Jurkat, Clone E6-1 (cell line): Measurements from ENCODE around the gene ATP5ME.
A peak's percentile ranks its signal among the peaks of the same experiment; 100 is the strongest.
"Not testable (repeated sequence)": the region's sequence is repeated elsewhere in the genome, so short reads cannot be mapped to it uniquely, and the experiment has no call there.

Experiments
- DNase-seq: peaks from one replicate; pipeline ENCODE4 v3.0.0-alpha.2; 2011; ENCODE audit warnings: low read depth, low spot score
- H3K4me3 ChIP-seq: 2 replicates; pipeline ENCODE4 v1.5.1; 2011; ENCODE audit warnings: mild to moderate bottlenecking, low read length, control low read depth, moderate library complexity

ATP5ME gene

GRCh38 chr4:675980-676870 lies 2.1 kb upstream of the ATP5ME start:
- no peak for DNase-seq
- peak overlapping the region; percentile 77; the same call in 1 of the 2 replicates for H3K4me3 ChIP-seq

- peak overlapping the region; percentile 77 for H3K4me3 ChIP-seq
- DNase-seq = no peak
These were observed 1.2 kb upstream of the ATP5ME start for GRCh38 chr4:675036-675882.

- peak overlapping the region; percentile 83 for H3K4me3 ChIP-seq
These were observed 556 bp downstream of the ATP5ME start for GRCh38 chr4:673349-674091.

GRCh38 chr4:671769-672168 lies 2.3 kb downstream of the ATP5ME start:
- H3K4me3 ChIP-seq = no peak overlapping the region
- no peak for DNase-seq

More at GRCh38 chr4:673349-674091, 556 bp downstream of the ATP5ME start:
- no peak for DNase-seq

GRCh38 chr4:669806-670559 lies 4.1 kb downstream of the ATP5ME start:
- not testable (repeated sequence) for H3K4me3 ChIP-seq, DNase-seq

- not testable (repeated sequence) for H3K4me3 ChIP-seq, DNase-seq
These were observed 5.9 kb downstream of the ATP5ME start for GRCh38 chr4:668219-668618.

- no peak overlapping the region for H3K4me3 ChIP-seq
- no peak for DNase-seq
These were observed 6.5 kb downstream of the ATP5ME start for GRCh38 chr4:667545-667925.

- no peak for DNase-seq
- no peak overlapping the region for H3K4me3 ChIP-seq
These were observed 7.1 kb downstream of the ATP5ME start for GRCh38 chr4:666822-667544.

GRCh38 chr4:666436-666810 lies 7.7 kb downstream of the ATP5ME start:
- no peak for DNase-seq

GRCh38 chr4:665751-666435 lies 8.2 kb downstream of the ATP5ME start:
- DNase-seq = no peak
- no peak overlapping the region for H3K4me3 ChIP-seq

More at GRCh38 chr4:666436-666810, 7.7 kb downstream of the ATP5ME start:
- no peak overlapping the region for H3K4me3 ChIP-seq

- no peak overlapping the region for H3K4me3 ChIP-seq
- no peak for DNase-seq
These were observed 8.7 kb downstream of the ATP5ME start for GRCh38 chr4:665381-665750.

- DNase-seq = no peak
- peak overlapping the region; percentile 61 for H3K4me3 ChIP-seq
These were observed 9.3 kb downstream of the ATP5ME start for GRCh38 chr4:664713-665231.

GRCh38 chr4:663438-664428 lies 10.3 kb downstream of the ATP5ME start:
- peak; percentile 69 for DNase-seq
- peak overlapping the region; percentile 61 for H3K4me3 ChIP-seq

GRCh38 chr4:663046-663437 lies 11.0 kb downstream of the ATP5ME start:
- peak overlapping the region; percentile 61 for H3K4me3 ChIP-seq
- DNase-seq = no peak

GRCh38 chr4:661881-662761 lies 12.0 kb downstream of the ATP5ME start:
- DNase-seq = no peak
- no peak overlapping the region for H3K4me3 ChIP-seq
